Neural crest cell (in vitro differentiated cells): ENCODE results near the gene GSTM4. TPM values are rescaled to one million over a fixed set of nuclear protein-coding genes. Genes with fewer than 3 reads are reported as not detected.
A peak's percentile ranks its signal among the peaks of the same experiment; 100 is the strongest.

Experiments used
- DNase-seq: peaks from one replicate; pipeline ENCODE4 v3.0.0; 2021; ENCODE audit warnings: low read depth, mixed read lengths, low spot score
- H3K27ac Mint-ChIP-seq: one replicate; pipeline ENCODE4 v1.8.0; 2021; ENCODE audit warnings: mild to moderate bottlenecking, mixed read lengths; ENCODE audit not compliant: unreplicated experiment
- H3K27me3 Mint-ChIP-seq: 2 replicates; pipeline ENCODE4 v1.8.0; 2021; ENCODE audit warnings: low read depth, mild to moderate bottlenecking, mixed read lengths
- H3K36me3 Mint-ChIP-seq: 2 replicates; pipeline ENCODE4 v1.8.0; 2021; ENCODE audit warnings: low read depth, mild to moderate bottlenecking, mixed read lengths
- H3K4me1 Mint-ChIP-seq: 2 replicates; pipeline ENCODE4 v1.8.0; 2021; ENCODE audit warnings: mixed read lengths
- H3K4me3 Mint-ChIP-seq: one replicate; pipeline ENCODE4 v1.8.0; 2021; ENCODE audit warnings: mild to moderate bottlenecking, mixed read lengths
- H3K9me3 Mint-ChIP-seq: 2 replicates; pipeline ENCODE4 v1.8.0; 2021; ENCODE audit warnings: mixed read lengths
- CTCF ChIP-seq: fragments of 200-600 bp; sonication (generic); conservative IDR thresholded peaks from 2 replicates; pipeline ENCODE4 v1.5.0; 2021; ENCODE audit warnings: antibody characterized with exemption, mild to moderate bottlenecking
- total RNA-seq: library from RNA; stranded (reverse); gene quantifications from 2 replicates; pipeline ENCODE4 v1.2.1, GENCODE V29; 2021

The GSTM4 gene
- total RNA-seq, 1 donor from 2014 or later = 28.2 TPM

- Mint-ChIP-seq H3K9me3 (no peaks in the 10 kb centered on the region), H3K4me3 (peak overlapping the region; percentile 96), H3K36me3 (no peaks in the 10 kb centered on the region), H3K27ac (peak overlapping the region; percentile 43), H3K4me1 (peaks cover 49% of the 10 kb centered on the region), H3K27me3 (no peaks in the 10 kb centered on the region)
- no peak for TF ChIP-seq CTCF
- DNase-seq = no peak
Observed at GRCh38 chr1:109622895-109623294, 33.0 kb upstream of the GSTM4 start.

GRCh38 chr1:109623601-109624161 lies 32.2 kb upstream of the GSTM4 start:
- H3K4me1 Mint-ChIP-seq = peaks cover 45% of the 10 kb centered on the region
- H3K9me3 Mint-ChIP-seq = no peaks in the 10 kb centered on the region
- H3K27me3 Mint-ChIP-seq = no peaks in the 10 kb centered on the region
- no peak overlapping the region for H3K27ac Mint-ChIP-seq
- H3K36me3 Mint-ChIP-seq = no peaks in the 10 kb centered on the region
- DNase-seq = no peak
- peak overlapping the region; percentile 61 for H3K4me3 Mint-ChIP-seq
- no peak for TF ChIP-seq CTCF

DNA sequence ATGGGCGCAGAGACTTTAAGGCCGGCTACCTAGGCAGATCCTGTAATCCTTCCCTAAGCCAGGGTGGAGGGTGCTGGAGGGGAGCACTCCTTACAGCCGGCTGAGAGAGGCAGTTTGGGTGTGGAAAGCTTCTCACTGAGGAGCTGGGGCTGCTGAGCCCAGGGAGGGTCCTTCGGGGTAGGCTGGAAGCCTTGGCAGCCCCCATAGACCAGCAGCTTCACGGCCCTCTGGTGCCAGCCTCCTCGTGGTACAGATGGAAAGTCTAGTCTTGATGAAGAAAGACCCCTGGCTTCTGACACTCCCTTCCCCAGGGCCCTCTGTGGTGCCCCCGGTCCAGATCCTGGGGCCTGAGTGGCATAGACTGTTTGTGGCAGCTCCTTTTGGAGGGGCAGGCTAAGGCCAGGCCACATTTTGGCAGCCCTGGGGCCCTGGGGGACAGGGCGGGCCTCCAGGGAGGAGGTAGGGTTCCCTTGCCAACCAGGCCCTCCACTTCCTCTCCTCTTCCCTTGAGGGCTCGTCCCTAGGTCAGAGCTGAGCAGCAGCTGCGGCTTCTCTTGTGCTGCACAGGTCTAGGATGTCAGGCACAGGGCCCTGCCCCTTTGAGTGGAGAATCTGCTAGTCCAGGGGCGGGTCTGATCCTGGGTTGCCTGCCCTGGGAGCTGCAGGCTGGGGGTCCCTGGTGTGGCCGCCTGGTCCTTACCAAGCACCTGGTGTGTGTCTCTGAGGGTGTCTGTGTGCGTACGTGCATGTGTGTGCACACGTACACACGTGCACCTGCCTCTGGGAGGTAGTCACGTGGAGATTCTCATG lies 31.5 kb upstream of the GSTM4 start:
- no peaks in the 10 kb centered on the region for H3K27me3 Mint-ChIP-seq
- TF ChIP-seq CTCF = no peak
- H3K27ac Mint-ChIP-seq = no peak overlapping the region
- H3K36me3 Mint-ChIP-seq = peaks cover 1% of the 10 kb centered on the region
- H3K4me1 Mint-ChIP-seq = peaks cover 38% of the 10 kb centered on the region
- DNase-seq = no peak
- peak overlapping the region; percentile 15 for H3K4me3 Mint-ChIP-seq
- H3K9me3 Mint-ChIP-seq = no peaks in the 10 kb centered on the region

DNA sequence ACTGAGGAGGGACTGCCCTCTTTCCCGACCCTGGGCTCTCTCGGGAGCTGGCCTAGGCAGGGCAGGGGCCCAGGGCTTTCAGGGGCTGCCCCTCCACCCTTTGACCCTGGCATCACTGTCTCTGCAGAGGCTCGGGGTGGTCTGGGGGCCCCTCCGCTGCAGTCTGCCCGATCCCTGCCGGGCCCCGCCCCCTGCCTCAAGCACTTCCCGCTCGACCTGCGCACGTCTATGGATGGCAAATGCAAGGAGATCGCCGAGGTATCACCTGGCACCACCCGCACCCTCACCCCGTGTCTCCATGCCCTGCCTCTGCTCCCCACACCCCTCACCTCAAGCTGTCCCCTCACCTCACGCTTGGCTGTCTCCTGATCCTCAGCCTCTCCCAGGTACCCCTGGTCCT lies 30.7 kb upstream of the GSTM4 start:
- H3K27me3 Mint-ChIP-seq = no peaks in the 10 kb centered on the region
- DNase-seq = no peak
- H3K9me3 Mint-ChIP-seq = no peaks in the 10 kb centered on the region
- peaks cover 3% of the 10 kb centered on the region for H3K36me3 Mint-ChIP-seq
- no peak for TF ChIP-seq CTCF
- H3K4me3 Mint-ChIP-seq = no peak overlapping the region
- H3K27ac Mint-ChIP-seq = peak overlapping the region; percentile 81
- peaks cover 33% of the 10 kb centered on the region for H3K4me1 Mint-ChIP-seq

DNA sequence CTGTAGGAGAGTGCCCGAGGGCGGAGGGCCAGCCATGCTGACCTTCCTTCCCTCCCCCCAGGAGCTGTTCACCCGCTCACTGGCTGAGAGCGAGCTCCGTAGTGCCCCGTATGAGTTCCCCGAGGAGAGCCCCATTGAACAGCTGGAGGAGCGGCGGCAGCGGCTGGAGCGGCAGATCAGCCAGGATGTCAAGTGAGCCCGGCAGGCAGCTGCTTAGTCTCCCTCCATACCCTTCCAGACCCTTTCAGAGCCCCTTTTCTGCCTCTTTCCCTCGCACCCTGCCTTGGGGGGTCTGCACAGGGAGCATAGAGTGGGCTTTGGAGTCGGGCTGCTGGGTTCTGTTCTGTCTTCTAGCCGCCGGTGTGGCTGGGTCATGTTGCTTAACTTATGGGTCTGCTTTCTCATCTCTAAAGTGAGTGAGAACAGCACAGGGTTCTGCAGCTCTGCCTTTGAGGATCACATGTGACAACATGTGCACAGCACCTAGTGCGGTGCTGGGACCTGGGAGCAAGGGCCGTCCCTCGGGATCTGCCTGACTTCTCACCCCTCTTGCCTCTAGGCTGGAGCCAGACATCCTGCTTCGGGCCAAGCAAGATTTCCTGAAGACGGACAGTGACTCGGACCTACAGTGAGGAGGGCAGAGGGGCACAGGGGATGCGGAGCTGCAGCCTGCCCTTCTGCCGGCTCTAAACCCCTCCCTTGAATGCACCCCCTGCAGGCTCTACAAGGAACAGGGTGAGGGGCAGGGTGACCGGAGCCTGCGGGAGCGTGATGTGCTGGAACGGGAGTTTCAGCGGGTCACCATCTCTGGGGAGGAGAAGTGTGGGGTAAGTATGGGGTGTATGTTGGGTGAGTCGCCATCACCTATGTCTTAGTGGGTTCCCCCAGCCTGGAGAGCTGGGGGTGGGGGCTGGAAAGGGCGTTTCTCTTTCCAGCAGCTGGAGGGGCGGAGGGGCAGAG lies 30.0 kb upstream of the GSTM4 start:
- no peaks in the 10 kb centered on the region for H3K9me3 Mint-ChIP-seq
- H3K27ac Mint-ChIP-seq = peak overlapping the region; percentile 81
- DNase-seq = no peak
- peaks cover 28% of the 10 kb centered on the region for H3K4me1 Mint-ChIP-seq
- H3K36me3 Mint-ChIP-seq = peaks cover 3% of the 10 kb centered on the region
- no peak for TF ChIP-seq CTCF
- H3K27me3 Mint-ChIP-seq = no peaks in the 10 kb centered on the region
- peak overlapping the region; percentile 18 for H3K4me3 Mint-ChIP-seq
